K562 (cell line): ENCODE results near the gene RPL35. TPM values are rescaled to one million over a fixed set of nuclear protein-coding genes. Genes with fewer than 3 reads are reported as not detected.

Experiments
- BCLAF1 ChIP-seq, 2 experiments: fragments of 450-650 bp in 1 of 2; IDR thresholded peaks; 2 replicates each; pipeline ENCODE4 v1.6.1; 2011 to 2017; ENCODE audit warnings: low read depth in 2 of 2, antibody characterized with exemption in 1 of 2, borderline replicate concordance in 1 of 2, low read length in 1 of 2, mild to moderate bottlenecking in 1 of 2, mixed read lengths in 1 of 2; ENCODE audit not compliant: control insufficient read depth in 1 of 2
- CGGBP1 ChIP-seq: fragments of 250-450 bp; sonication (Bioruptor Pico); IDR thresholded peaks from 2 replicates; pipeline ENCODE4 v1.9.0; 2021; ENCODE audit warnings: mild to moderate bottlenecking
- EWSR1 ChIP-seq: fragments of 450-650 bp; IDR thresholded peaks from 2 replicates; pipeline ENCODE4 v1.6.1; 2018; ENCODE audit warnings: borderline replicate concordance, mild to moderate bottlenecking, low read depth, moderate library complexity; ENCODE audit not compliant: partially characterized antibody
- FOS ChIP-seq: IDR thresholded peaks from 3 replicates; pipeline ENCODE4 v1.6.1; 2011; ENCODE audit not compliant: insufficient read length; ENCODE audit errors: extremely low read depth
- TFE3 ChIP-seq: fragments of 450-650 bp; formaldehyde crosslinking; IDR thresholded peaks from 2 replicates; pipeline ENCODE4 v1.4.0; 2020; ENCODE audit warnings: mild to moderate bottlenecking, mixed read lengths
- polyA plus RNA-seq, 8 experiments: library from polyadenylated mRNA; depleted of rRNA in 4 of 8; stranded (reverse) in 5 of 8; unstranded in 3 of 8; fragments of >200 nt; fragmentation: Nextera tagmentation in 2 of 8; fragmentation: Illumina TruSeq in 1 of 8; extraction: Ambion mirVana in 2 of 8; extraction: Trizol in 1 of 8; gene quantifications; 2 replicates each; pipeline versions ENCODE4 v1.2.1 to v1.2.3, GENCODE V29; 2011 to 2014; ENCODE audit warnings: inconsistent platforms in 1 of 8, missing spikeins in 1 of 8
- total RNA-seq, 7 experiments: library from RNA; depleted of rRNA in 6 of 7; stranded (reverse); fragments of >200 nt in 6 of 7; fragmentation: Illumina TruSeq in 2 of 7; extraction: Trizol in 2 of 7; gene quantifications; 2 replicates each; pipeline versions ENCODE4 v1.2.1 to v1.2.3, GENCODE V29; 2011 to 2021; ENCODE audit warnings: low replicate concordance in 1 of 7
- TF ChIP-seq, protein P1 (sequence below), 2 experiments: fragments of 450-650 bp in 1 of 2; sonication (generic) in 1 of 2; formaldehyde crosslinking in 1 of 2; IDR thresholded peaks; 2 replicates each; pipeline versions ENCODE4 v1.7.1 to v1.9.0; 2016 to 2022; ENCODE audit warnings: inconsistent platforms in 1 of 2, mild to moderate bottlenecking in 1 of 2, missing genetic modification reagents in 1 of 2

Gene RPL35
- total and polyA plus RNA-seq, 9 of the 15 experiments (the other 6 are each of a cell fraction or from before 2014, with no cell fraction given): 1,755 to 5,101 (median 3,405) TPM

- TF ChIP-seq EWSR1 (no peak), TFE3 (CRISPR knock-in tag) (no peak), CGGBP1 (no peak), FOS (no peak), BCLAF1 (IDR thresholded peaks at IDR 0.05; ENCODE audit: borderline replicate concordance in 1 of 2, control insufficient read depth in 1 of 2, low read depth in 2 of 2, low read length in 1 of 2) (peak in 1 of 2 experiments; percentile 15; a peak in 1 of 4 replicates)
- TF ChIP-seq, protein P1, sequence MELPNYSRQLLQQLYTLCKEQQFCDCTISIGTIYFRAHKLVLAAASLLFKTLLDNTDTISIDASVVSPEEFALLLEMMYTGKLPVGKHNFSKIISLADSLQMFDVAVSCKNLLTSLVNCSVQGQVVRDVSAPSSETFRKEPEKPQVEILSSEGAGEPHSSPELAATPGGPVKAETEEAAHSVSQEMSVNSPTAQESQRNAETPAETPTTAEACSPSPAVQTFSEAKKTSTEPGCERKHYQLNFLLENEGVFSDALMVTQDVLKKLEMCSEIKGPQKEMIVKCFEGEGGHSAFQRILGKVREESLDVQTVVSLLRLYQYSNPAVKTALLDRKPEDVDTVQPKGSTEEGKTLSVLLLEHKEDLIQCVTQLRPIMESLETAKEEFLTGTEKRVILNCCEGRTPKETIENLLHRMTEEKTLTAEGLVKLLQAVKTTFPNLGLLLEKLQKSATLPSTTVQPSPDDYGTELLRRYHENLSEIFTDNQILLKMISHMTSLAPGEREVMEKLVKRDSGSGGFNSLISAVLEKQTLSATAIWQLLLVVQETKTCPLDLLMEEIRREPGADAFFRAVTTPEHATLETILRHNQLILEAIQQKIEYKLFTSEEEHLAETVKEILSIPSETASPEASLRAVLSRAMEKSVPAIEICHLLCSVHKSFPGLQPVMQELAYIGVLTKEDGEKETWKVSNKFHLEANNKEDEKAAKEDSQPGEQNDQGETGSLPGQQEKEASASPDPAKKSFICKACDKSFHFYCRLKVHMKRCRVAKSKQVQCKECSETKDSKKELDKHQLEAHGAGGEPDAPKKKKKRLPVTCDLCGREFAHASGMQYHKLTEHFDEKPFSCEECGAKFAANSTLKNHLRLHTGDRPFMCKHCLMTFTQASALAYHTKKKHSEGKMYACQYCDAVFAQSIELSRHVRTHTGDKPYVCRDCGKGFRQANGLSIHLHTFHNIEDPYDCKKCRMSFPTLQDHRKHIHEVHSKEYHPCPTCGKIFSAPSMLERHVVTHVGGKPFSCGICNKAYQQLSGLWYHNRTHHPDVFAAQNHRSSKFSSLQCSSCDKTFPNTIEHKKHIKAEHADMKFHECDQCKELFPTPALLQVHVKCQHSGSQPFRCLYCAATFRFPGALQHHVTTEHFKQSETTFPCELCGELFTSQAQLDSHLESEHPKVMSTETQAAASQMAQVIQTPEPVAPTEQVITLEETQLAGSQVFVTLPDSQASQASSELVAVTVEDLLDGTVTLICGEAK (IDR thresholded peaks at IDR 0.05): no peak
- TF ChIP-seq, protein P1 (CRISPR knock-in tag; IDR thresholded peaks at IDR 0.05): no peak
Observed at GRCh38 chr9:124857533-124858162, 4.1 kb downstream of the RPL35 start (continued).
